ENCODE data around the gene HIC2.

The HIC2 gene

GRCh38 chr22:21444701-21445436 lies 27.7 kb downstream of the HIC2 start:
- Histone ChIP-seq H3K9me3 (ENCODE audit: insufficient read depth, low read length) (no peaks in the 10 kb centered on the region), H3F3A (ENCODE audit: insufficient read depth) (no peaks in the 10 kb centered on the region), H4K20me1 (ENCODE audit: low read depth, low read length) (no peaks in the 10 kb centered on the region), H3K4me3 (ENCODE audit: insufficient read depth, low read length, poor library complexity, severe bottlenecking) (no peak overlapping the region), H3K27me3 (ENCODE audit: low read length) (no peaks in the 10 kb centered on the region), H3K9me2 (replicated peaks; ENCODE audit: insufficient read depth, low read length) (no peaks in the 10 kb centered on the region), H3K36me3 (ENCODE audit: low read length) (no peaks in the 10 kb centered on the region), H3K27ac (ENCODE audit: low read depth, low read length) (no peak overlapping the region), H3K4me2 (ENCODE audit: low read depth, low read length, poor library complexity, severe bottlenecking) (no peak overlapping the region), H2AFZ (ENCODE audit: low read depth, low read length, severe bottlenecking) (no peak overlapping the region), H3K79me2 (ENCODE audit: insufficient read depth, low read length) (no peaks in the 10 kb centered on the region), H3K9ac (ENCODE audit: low read length) (no peak overlapping the region)
- TF ChIP-seq EZH2phosphoT487 (conservative IDR thresholded peaks at IDR 0.05; ENCODE audit: low read length) (no peak), CTCF (IDR thresholded peaks at IDR 0.05; ENCODE audit: insufficient read depth, low read length, poor library complexity, severe bottlenecking) (no peak)

GRCh38 chr22:21445437-21446127 lies 28.4 kb downstream of the HIC2 start:
- Histone ChIP-seq H3K9me3 (ENCODE audit: insufficient read depth, low read length) (no peaks in the 10 kb centered on the region), H2AFZ (ENCODE audit: low read depth, low read length, severe bottlenecking) (no peak overlapping the region), H3K27ac (ENCODE audit: low read depth, low read length) (no peak overlapping the region), H3K36me3 (ENCODE audit: low read length) (no peaks in the 10 kb centered on the region), H3K79me2 (ENCODE audit: insufficient read depth, low read length) (no peaks in the 10 kb centered on the region), H3K9me2 (replicated peaks; ENCODE audit: insufficient read depth, low read length) (no peaks in the 10 kb centered on the region), H3K9ac (ENCODE audit: low read length) (no peak overlapping the region), H3K4me2 (ENCODE audit: low read depth, low read length, poor library complexity, severe bottlenecking) (no peak overlapping the region), H4K20me1 (ENCODE audit: low read depth, low read length) (no peaks in the 10 kb centered on the region), H3K27me3 (ENCODE audit: low read length) (no peaks in the 10 kb centered on the region), H3F3A (ENCODE audit: insufficient read depth) (no peaks in the 10 kb centered on the region), H3K4me3 (ENCODE audit: insufficient read depth, low read length, poor library complexity, severe bottlenecking) (no peak overlapping the region)
- no peak for TF ChIP-seq EZH2phosphoT487 (conservative IDR thresholded peaks at IDR 0.05; ENCODE audit: low read length)
- TF ChIP-seq CTCF (IDR thresholded peaks at IDR 0.05; ENCODE audit: insufficient read depth, low read length, poor library complexity, severe bottlenecking), result no peak

GRCh38 chr22:21446128-21446826 lies 29.1 kb downstream of the HIC2 start:
- Histone ChIP-seq H3K9me2 (replicated peaks; ENCODE audit: insufficient read depth, low read length) (no peaks in the 10 kb centered on the region), H3K9me3 (ENCODE audit: insufficient read depth, low read length) (no peaks in the 10 kb centered on the region), H3K4me3 (ENCODE audit: insufficient read depth, low read length, poor library complexity, severe bottlenecking) (no peak overlapping the region), H3K36me3 (ENCODE audit: low read length) (no peaks in the 10 kb centered on the region), H3F3A (ENCODE audit: insufficient read depth) (no peaks in the 10 kb centered on the region), H3K4me2 (ENCODE audit: low read depth, low read length, poor library complexity, severe bottlenecking) (no peak overlapping the region), H2AFZ (ENCODE audit: low read depth, low read length, severe bottlenecking) (no peak overlapping the region), H4K20me1 (ENCODE audit: low read depth, low read length) (no peaks in the 10 kb centered on the region), H3K27ac (ENCODE audit: low read depth, low read length) (no peak overlapping the region), H3K27me3 (ENCODE audit: low read length) (no peaks in the 10 kb centered on the region), H3K79me2 (ENCODE audit: insufficient read depth, low read length) (no peaks in the 10 kb centered on the region), H3K9ac (ENCODE audit: low read length) (no peak overlapping the region)
- TF ChIP-seq CTCF (IDR thresholded peaks at IDR 0.05; ENCODE audit: insufficient read depth, low read length, poor library complexity, severe bottlenecking) (no peak), EZH2phosphoT487 (conservative IDR thresholded peaks at IDR 0.05; ENCODE audit: low read length) (no peak)

All from SU-DHL-6 (cell line).